OCI-LY7 (cell line): ENCODE results near the gene PARVG.

Experiments
- CTCF ChIP-seq: fragments of 200-600 bp; sonication (generic); conservative IDR thresholded peaks from 2 replicates; pipeline ENCODE4 v1.5.1; 2014; ENCODE audit warnings: mild to moderate bottlenecking, antibody characterized with exemption, low read length, moderate library complexity, mixed read lengths
- EZH2phosphoT487 ChIP-seq: fragments of 200-600 bp; sonication (generic); IDR thresholded peaks from 2 replicates; pipeline ENCODE4 v1.6.1; 2018; ENCODE audit warnings: low read depth, borderline replicate concordance, mild to moderate bottlenecking, mixed run types, antibody characterized with exemption, low read length, moderate library complexity, mixed read lengths

- TF ChIP-seq CTCF, result no peak
- TF ChIP-seq EZH2phosphoT487, result no peak
These were observed 7.6 kb upstream of the PARVG start for GRCh38 chr22:44173154-44173553.
